Karpas-422 (cell line): Measurements from ENCODE around the gene CNOT11. TPM values are rescaled to one million over a fixed set of nuclear protein-coding genes. Genes with fewer than 3 reads are reported as not detected.

Experiments
- DNase-seq: peaks from one replicate; pipeline ENCODE4 v3.0.0-alpha.2; 2015
- H2AFZ ChIP-seq: fragments of 200-600 bp; sonication (generic); 2 replicates; pipeline ENCODE4 v1.6.1; 2014; ENCODE audit warnings: antibody characterized with exemption, low read length, mixed read lengths
- H3K27ac ChIP-seq: fragments of 200-600 bp; sonication (generic); 2 replicates; pipeline ENCODE4 v1.5.1; 2014; ENCODE audit warnings: mild to moderate bottlenecking, low read length, moderate library complexity
- H3K27me3 ChIP-seq: fragments of 200-600 bp; sonication (generic); 2 replicates; pipeline ENCODE4 v1.6.1; 2014; ENCODE audit warnings: low read length, mixed read lengths
- H3K36me3 ChIP-seq: fragments of 200-600 bp; sonication (generic); 2 replicates; pipeline ENCODE4 v1.6.1; 2014; ENCODE audit warnings: low read length, mixed read lengths; ENCODE audit not compliant: insufficient read depth
- H3K4me1 ChIP-seq: fragments of 200-600 bp; sonication (generic); 2 replicates; pipeline ENCODE4 v1.6.1; 2014; ENCODE audit warnings: mild to moderate bottlenecking, low read length, mixed read lengths
- H3K4me2 ChIP-seq: fragments of 200-600 bp; sonication (generic); 2 replicates; pipeline ENCODE4 v1.6.1; 2014; ENCODE audit warnings: low read length, low read depth, mild to moderate bottlenecking; ENCODE audit not compliant: poor library complexity, severe bottlenecking
- H3K4me3 ChIP-seq: fragments of 200-600 bp; sonication (generic); 2 replicates; pipeline ENCODE4 v1.5.1; 2014; ENCODE audit warnings: mild to moderate bottlenecking, antibody characterized with exemption, low read length, mixed read lengths
- H3K79me2 ChIP-seq: fragments of 200-600 bp; sonication (generic); 2 replicates; pipeline ENCODE4 v1.6.1; 2014; ENCODE audit warnings: mild to moderate bottlenecking, low read length, mixed read lengths
- H3K9ac ChIP-seq: fragments of 200-600 bp; sonication (generic); 2 replicates; pipeline ENCODE4 v1.6.0; 2014; ENCODE audit warnings: low read length
- H3K9me2 ChIP-seq: fragments of 200-600 bp; sonication (generic), shearing (Covaris generic); replicated peaks from 2 replicates; pipeline ENCODE4 v1.6.0; 2014; ENCODE audit warnings: mild to moderate bottlenecking, low read length, moderate library complexity; ENCODE audit not compliant: insufficient read depth
- H3K9me3 ChIP-seq: fragments of 300-700, 200-600 bp; sonication (generic); 2 replicates; pipeline ENCODE4 v1.6.1; 2014; ENCODE audit warnings: low read length, mixed read lengths
- H4K20me1 ChIP-seq: fragments of 200-600 bp; sonication (generic); 2 replicates; pipeline ENCODE4 v1.6.1; 2014; ENCODE audit warnings: mild to moderate bottlenecking, antibody characterized with exemption, low read length, low read depth; ENCODE audit not compliant: insufficient read depth
- total RNA-seq: library from RNA; depleted of rRNA; stranded (reverse); fragments of >200 nt; shearing (Covaris generic); gene quantifications from 2 replicates; pipeline ENCODE4 v1.2.3, GENCODE V29; 2014; ENCODE audit warnings: low replicate concordance

The CNOT11 gene
- total RNA-seq, 1 experiment from 2014 or later, result 78.2 TPM

DNA sequence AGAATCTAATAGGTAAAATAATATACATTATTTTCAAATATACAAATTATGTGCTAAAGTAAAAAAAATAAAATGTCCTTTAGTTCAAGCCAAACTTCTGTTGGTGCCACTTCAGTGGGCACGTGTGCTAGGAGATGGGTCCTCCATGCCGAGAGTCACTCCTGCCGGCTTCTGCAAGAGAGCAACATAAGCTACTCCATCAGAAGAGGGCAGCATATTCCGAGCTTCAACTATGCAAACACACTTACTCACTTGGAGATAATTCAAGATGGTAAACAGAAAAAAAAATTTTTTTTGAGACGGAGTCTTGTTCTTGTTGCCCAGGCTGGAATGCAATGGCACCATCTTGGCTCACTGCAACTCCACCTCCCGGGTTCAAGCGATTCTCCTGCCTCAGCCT, 24.4 kb downstream of the CNOT11 start:
- Histone ChIP-seq H3K9me2 (no peaks in the 10 kb centered on the region), H2AFZ (no peak overlapping the region), H3K4me3 (no peak overlapping the region), H3K4me2 (no peak overlapping the region), H3K36me3 (no peaks in the 10 kb centered on the region), H3K9me3 (no peaks in the 10 kb centered on the region), H3K4me1 (no peaks in the 10 kb centered on the region), H3K9ac (no peak overlapping the region), H3K79me2 (no peaks in the 10 kb centered on the region), H3K27ac (no peak overlapping the region), H3K27me3 (no peaks in the 10 kb centered on the region), H4K20me1 (no peaks in the 10 kb centered on the region)
- DNase-seq, result no peak

DNA sequence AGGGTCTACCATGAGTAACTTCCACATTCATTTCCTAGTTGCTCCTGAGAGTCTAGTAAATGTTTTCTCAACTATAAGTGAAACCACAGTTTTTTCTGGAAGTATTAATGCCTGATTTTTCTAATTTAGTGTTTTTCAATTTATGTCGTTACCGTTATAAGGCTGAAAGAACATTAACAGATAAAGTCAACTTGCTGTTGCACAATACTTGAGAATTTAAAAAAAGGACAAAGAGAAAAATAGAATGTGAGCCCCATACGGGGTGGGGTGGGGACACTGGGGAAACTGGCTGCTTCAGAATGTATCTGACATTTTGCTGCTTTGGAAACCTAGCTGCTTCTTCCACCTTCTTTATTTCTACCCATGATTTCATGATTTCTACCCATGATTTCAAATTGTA, 26.2 kb downstream of the CNOT11 start:
- H3K4me2 ChIP-seq, result no peak overlapping the region

DNA sequence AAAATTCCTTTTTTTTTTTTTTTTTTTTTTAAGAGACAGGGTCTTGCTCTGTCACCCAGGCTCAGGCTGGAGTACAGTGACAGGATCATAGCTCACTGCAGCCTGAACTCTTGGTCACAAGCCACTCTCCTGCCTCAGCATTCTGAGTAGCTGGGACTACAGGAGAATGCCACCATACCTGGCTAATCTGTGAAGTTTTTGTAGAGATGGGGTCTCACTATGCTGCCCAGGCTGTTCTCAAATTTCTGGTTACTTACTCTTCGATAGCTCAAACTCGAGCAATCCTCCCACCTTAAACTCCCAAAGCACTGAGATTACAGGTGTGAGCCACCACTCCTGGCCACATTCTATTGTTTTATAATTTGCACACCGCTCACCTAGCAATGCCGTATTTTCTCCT, 28.8 kb downstream of the CNOT11 start:
- no peaks in the 10 kb centered on the region for H3K79me2 ChIP-seq
- H3K4me2 ChIP-seq, result no peak overlapping the region
- no peaks in the 10 kb centered on the region for H3K4me1 ChIP-seq
- H3K36me3 ChIP-seq, result no peaks in the 10 kb centered on the region
- H3K9me2 ChIP-seq, result no peaks in the 10 kb centered on the region
- H3K9me3 ChIP-seq, result no peaks in the 10 kb centered on the region
- H3K4me3 ChIP-seq, result no peak overlapping the region
- H3K9ac ChIP-seq, result no peak overlapping the region
- no peak overlapping the region for H3K27ac ChIP-seq
- no peaks in the 10 kb centered on the region for H4K20me1 ChIP-seq
- no peak overlapping the region for H2AFZ ChIP-seq
- DNase-seq, result no peak
- H3K27me3 ChIP-seq, result no peaks in the 10 kb centered on the region

More for the DNA sequence above, 26.2 kb downstream of the CNOT11 start:
- Histone ChIP-seq H3K79me2 (no peaks in the 10 kb centered on the region), H3K9ac (no peak overlapping the region), H4K20me1 (no peaks in the 10 kb centered on the region), H3K9me2 (no peaks in the 10 kb centered on the region), H3K27ac (no peak overlapping the region), H3K4me1 (no peaks in the 10 kb centered on the region), H3K36me3 (no peaks in the 10 kb centered on the region), H2AFZ (no peak overlapping the region), H3K27me3 (no peaks in the 10 kb centered on the region), H3K9me3 (no peaks in the 10 kb centered on the region), H3K4me3 (no peak overlapping the region)
- no peak for DNase-seq

DNA sequence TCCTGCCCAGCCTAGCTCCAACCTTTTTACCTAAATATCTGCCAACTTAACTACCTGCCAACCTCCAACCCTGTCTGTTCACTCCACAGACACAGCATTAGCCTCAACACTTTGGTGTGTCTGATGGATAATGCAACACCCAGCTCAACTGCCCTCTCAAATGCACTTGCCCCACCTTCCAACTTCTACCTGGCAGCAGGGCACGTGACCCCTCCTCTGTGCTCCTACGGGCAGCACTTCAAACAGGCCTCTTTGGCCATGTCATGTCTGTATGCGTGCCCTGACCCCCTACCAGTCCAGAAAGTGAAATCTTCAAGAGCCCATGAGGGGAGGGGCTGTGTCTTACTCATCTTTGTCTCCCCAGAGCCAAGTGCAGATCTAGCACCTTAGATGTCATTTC, 30.3 kb downstream of the CNOT11 start:
- Histone ChIP-seq H3K27me3 (no peaks in the 10 kb centered on the region), H3K9me2 (no peaks in the 10 kb centered on the region), H2AFZ (no peak overlapping the region), H3K4me3 (no peak overlapping the region), H3K79me2 (no peaks in the 10 kb centered on the region), H3K36me3 (no peaks in the 10 kb centered on the region), H4K20me1 (no peaks in the 10 kb centered on the region), H3K4me2 (no peak overlapping the region), H3K9me3 (no peaks in the 10 kb centered on the region), H3K4me1 (no peaks in the 10 kb centered on the region), H3K9ac (no peak overlapping the region), H3K27ac (no peak overlapping the region)
- DNase-seq, result no peak

DNA sequence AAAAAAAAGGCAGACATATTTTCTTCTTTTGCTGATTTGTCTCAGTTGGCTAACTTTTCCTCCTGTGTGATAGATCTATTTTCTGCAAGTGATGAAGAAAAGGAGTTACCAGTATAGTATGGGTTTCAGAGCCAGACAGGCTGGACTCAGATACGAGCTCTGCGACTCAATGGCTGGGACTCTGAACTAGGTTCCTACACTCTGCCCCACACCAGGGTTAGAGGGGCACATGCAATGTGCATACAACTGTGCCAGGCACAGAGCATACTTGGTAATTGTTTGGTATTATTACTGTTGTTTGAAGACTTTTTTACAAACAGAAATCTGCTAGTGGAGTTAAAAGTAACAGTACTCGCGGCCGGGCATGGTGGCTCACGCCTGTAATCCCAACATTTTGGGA, 34.0 kb downstream of the CNOT11 start:
- no peaks in the 10 kb centered on the region for H3K27me3 ChIP-seq
- no peaks in the 10 kb centered on the region for H3K4me1 ChIP-seq
- H3K4me3 ChIP-seq, result no peak overlapping the region
- no peaks in the 10 kb centered on the region for H3K79me2 ChIP-seq
- no peaks in the 10 kb centered on the region for H3K9me3 ChIP-seq
- no peaks in the 10 kb centered on the region for H4K20me1 ChIP-seq
- H3K36me3 ChIP-seq, result no peaks in the 10 kb centered on the region
- no peak overlapping the region for H3K9ac ChIP-seq
- no peak overlapping the region for H2AFZ ChIP-seq
- H3K4me2 ChIP-seq, result no peak overlapping the region
- H3K27ac ChIP-seq, result no peak overlapping the region
- H3K9me2 ChIP-seq, result no peaks in the 10 kb centered on the region
- no peak for DNase-seq

DNA sequence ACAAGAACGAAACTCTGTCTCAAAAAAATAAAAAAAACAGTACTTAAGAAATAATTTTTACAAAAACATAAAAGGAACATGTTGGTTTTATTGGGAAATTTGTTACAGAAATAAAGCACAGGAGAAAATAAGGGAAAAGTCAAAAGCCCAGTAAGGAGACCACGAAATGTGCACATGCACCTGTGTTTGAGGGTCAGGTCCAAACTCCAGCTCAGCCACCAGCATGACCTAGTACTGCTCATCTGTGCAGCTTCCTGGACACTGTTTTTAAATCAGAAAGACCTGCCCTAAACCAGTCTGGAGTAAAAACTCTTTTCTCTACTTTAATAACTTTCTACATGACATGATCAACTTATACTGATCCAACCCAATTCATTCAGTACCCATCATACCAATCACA, 34.6 kb downstream of the CNOT11 start:
- no peaks in the 10 kb centered on the region for H4K20me1 ChIP-seq
- no peak for DNase-seq
- no peaks in the 10 kb centered on the region for H3K79me2 ChIP-seq
- no peak overlapping the region for H2AFZ ChIP-seq
- no peaks in the 10 kb centered on the region for H3K9me2 ChIP-seq
- no peaks in the 10 kb centered on the region for H3K9me3 ChIP-seq
- H3K27ac ChIP-seq, result no peak overlapping the region
- no peak overlapping the region for H3K4me2 ChIP-seq
- no peaks in the 10 kb centered on the region for H3K36me3 ChIP-seq
- no peak overlapping the region for H3K9ac ChIP-seq
- no peaks in the 10 kb centered on the region for H3K27me3 ChIP-seq
- no peaks in the 10 kb centered on the region for H3K4me1 ChIP-seq
- no peak overlapping the region for H3K4me3 ChIP-seq

DNA sequence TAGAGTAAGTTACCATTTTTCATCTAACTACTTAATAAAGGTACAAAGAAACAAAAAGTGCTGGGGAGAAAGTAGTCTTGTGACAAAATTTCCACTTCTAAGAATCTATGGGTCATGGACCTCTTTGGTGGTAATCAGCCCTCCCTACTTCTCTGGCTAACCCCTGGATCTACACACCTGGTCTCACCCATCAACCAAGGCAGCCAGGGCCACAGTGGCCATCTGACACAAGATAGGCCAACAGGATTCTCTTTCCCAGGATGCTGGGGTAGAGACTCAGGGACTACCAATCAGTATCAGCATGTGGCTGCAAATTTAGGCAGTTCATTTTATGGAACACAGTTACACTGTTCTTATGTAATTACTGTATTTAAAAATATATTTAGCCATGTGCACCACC, 38.0 kb downstream of the CNOT11 start:
- no peaks in the 10 kb centered on the region for H4K20me1 ChIP-seq

DNA sequence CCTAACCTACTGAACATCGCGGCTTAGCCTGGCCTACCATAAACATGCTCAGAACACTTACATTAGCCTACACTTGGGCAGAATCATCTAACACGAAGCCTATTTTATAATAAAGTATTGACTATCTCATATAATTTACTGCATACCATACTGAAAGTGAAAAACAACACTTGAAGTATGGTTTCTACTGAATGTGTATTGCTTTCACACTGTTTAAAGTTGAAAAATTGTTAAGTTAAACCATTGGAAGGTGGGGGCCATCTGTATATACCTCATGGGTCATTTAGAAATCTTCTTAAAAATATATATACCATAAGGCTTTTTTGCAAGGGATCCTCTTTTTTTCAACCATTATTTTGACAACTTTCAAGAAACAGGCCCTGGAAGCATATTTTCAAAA, 39.3 kb downstream of the CNOT11 start:
- Histone ChIP-seq H3K4me2 (no peak overlapping the region), H3K4me3 (no peak overlapping the region), H3K9ac (no peak overlapping the region), H3K27ac (no peak overlapping the region), H2AFZ (no peak overlapping the region), H4K20me1 (no peaks in the 10 kb centered on the region), H3K9me2 (no peaks in the 10 kb centered on the region), H3K4me1 (no peaks in the 10 kb centered on the region), H3K79me2 (no peaks in the 10 kb centered on the region), H3K36me3 (no peaks in the 10 kb centered on the region), H3K27me3 (no peaks in the 10 kb centered on the region), H3K9me3 (no peaks in the 10 kb centered on the region)
- DNase-seq, result no peak

More for the DNA sequence above, 38.0 kb downstream of the CNOT11 start:
- DNase-seq, result no peak
- H3K9ac ChIP-seq, result no peak overlapping the region
- H3K4me2 ChIP-seq, result no peak overlapping the region
- H3K9me3 ChIP-seq, result no peaks in the 10 kb centered on the region
- no peaks in the 10 kb centered on the region for H3K36me3 ChIP-seq
- H2AFZ ChIP-seq, result no peak overlapping the region
- no peaks in the 10 kb centered on the region for H3K4me1 ChIP-seq
- H3K27ac ChIP-seq, result no peak overlapping the region
- H3K9me2 ChIP-seq, result no peaks in the 10 kb centered on the region
- H3K27me3 ChIP-seq, result no peaks in the 10 kb centered on the region
- no peaks in the 10 kb centered on the region for H3K79me2 ChIP-seq
- H3K4me3 ChIP-seq, result no peak overlapping the region

DNA sequence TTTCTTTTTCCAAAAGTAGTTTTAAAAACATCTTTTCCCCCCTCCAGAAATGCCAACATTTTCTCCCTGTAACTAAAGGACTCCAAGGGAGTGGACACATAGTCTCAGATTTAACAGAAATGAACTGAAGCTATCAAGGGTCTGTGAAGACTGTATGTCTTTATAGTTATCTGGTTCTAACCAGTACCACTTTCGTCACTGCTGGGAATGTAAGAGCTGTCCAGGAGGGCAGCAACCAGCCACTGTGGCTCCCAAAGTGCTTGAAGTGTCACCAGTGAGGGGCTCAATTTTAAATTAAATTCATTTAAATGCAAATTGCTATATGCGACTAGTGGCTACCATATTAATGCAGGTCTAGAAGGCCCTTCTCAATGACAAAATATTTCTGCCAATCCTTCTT, 40.9 kb downstream of the CNOT11 start:
- Histone ChIP-seq H3K4me2 (no peak overlapping the region), H2AFZ (no peak overlapping the region), H3K36me3 (no peaks in the 10 kb centered on the region), H3K9me3 (no peaks in the 10 kb centered on the region), H3K9me2 (no peaks in the 10 kb centered on the region), H3K9ac (no peak overlapping the region), H3K4me3 (no peak overlapping the region), H3K4me1 (no peaks in the 10 kb centered on the region), H3K79me2 (no peaks in the 10 kb centered on the region), H4K20me1 (no peaks in the 10 kb centered on the region), H3K27ac (no peak overlapping the region), H3K27me3 (no peaks in the 10 kb centered on the region)
- no peak for DNase-seq
